Activated T-cell treated with anti-CD3 and anti-CD28 coated beads for 4 hours (primary cell): ENCODE results near the gene MPRIP.

Source experiments
- DNase-seq: peaks from one replicate; pipeline ENCODE4 v3.0.0-alpha.2; 2020

The MPRIP gene

GRCh38 chr17:17029938-17030337 lies 12.3 kb upstream of the MPRIP start:
- DNase-seq = no peak

GRCh38 chr17:17030515-17031211 lies 11.6 kb upstream of the MPRIP start:
- no peak for DNase-seq

- no peak for DNase-seq
Observed at GRCh38 chr17:17032131-17032692, 10.0 kb upstream of the MPRIP start.

GRCh38 chr17:17033466-17033865 lies 8.8 kb upstream of the MPRIP start:
- no peak for DNase-seq

- no peak for DNase-seq
Observed at GRCh38 chr17:17034026-17034425, 8.2 kb upstream of the MPRIP start.

- DNase-seq = no peak
Observed at GRCh38 chr17:17034496-17035075, 7.7 kb upstream of the MPRIP start.

GRCh38 chr17:17035490-17035889 lies 6.8 kb upstream of the MPRIP start:
- no peak for DNase-seq

GRCh38 chr17:17035920-17036523 lies 6.2 kb upstream of the MPRIP start:
- DNase-seq = no peak

- no peak for DNase-seq
Observed at GRCh38 chr17:17036524-17036998, 5.7 kb upstream of the MPRIP start.

- DNase-seq = no peak
Observed at GRCh38 chr17:17039911-17040310, 2.3 kb upstream of the MPRIP start.

- DNase-seq = no peak
Observed at GRCh38 chr17:17041018-17041521, 1.2 kb upstream of the MPRIP start.

- DNase-seq = peak; percentile 95
Observed at GRCh38 chr17:17041571-17042383, 480 bp upstream of the MPRIP start.

GRCh38 chr17:17042851-17043460 lies 699 bp downstream of the MPRIP start:
- DNase-seq = no peak

GRCh38 chr17:17043461-17044271 lies 1.4 kb downstream of the MPRIP start:
- no peak for DNase-seq

- no peak for DNase-seq
Observed at GRCh38 chr17:17044846-17045561, 2.7 kb downstream of the MPRIP start.

- no peak for DNase-seq
Observed at GRCh38 chr17:17048106-17048505, 5.8 kb downstream of the MPRIP start.

GRCh38 chr17:17050346-17051345 lies 8.4 kb downstream of the MPRIP start:
- DNase-seq = no peak

GRCh38 chr17:17051380-17051779 lies 9.1 kb downstream of the MPRIP start:
- no peak for DNase-seq

GRCh38 chr17:17051791-17052461 lies 9.7 kb downstream of the MPRIP start:
- no peak for DNase-seq
